Vagina (tissue), 2 donors: Measurements from ENCODE around the gene MPPED2.

Source experiments
- POLR2A ChIP-seq, 2 donors: fragments of 450-650 bp; IDR thresholded peaks; one replicate each; pipeline ENCODE4 v1.6.1; 2017; ENCODE audit warnings: antibody characterized with exemption in 2 of 2, mild to moderate bottlenecking in 2 of 2, moderate library complexity in 2 of 2
- POLR2AphosphoS5 ChIP-seq, 2 donors: sonication (generic); formaldehyde crosslinking; IDR thresholded peaks; one replicate each; pipeline ENCODE4 v1.9.0; 2017; ENCODE audit warnings: antibody characterized with exemption in 2 of 2, mild to moderate bottlenecking in 2 of 2, low read depth in 1 of 2; ENCODE audit not compliant: insufficient read depth in 1 of 2

GRCh38 chr11:30411383-30411782, 174.8 kb downstream of the MPPED2 start:
- no peak for TF ChIP-seq POLR2A (IDR thresholded peaks at IDR 0.05)
- no peak for TF ChIP-seq POLR2AphosphoS5 (IDR thresholded peaks at IDR 0.05; ENCODE audit: insufficient read depth in 1 of 2, low read depth in 1 of 2)
